Sigmoid colon (tissue), 4 donors: ENCODE data around the gene PLA2R1.

Experiments
- CTCF ChIP-seq, 4 experiments: fragments of 450-650 bp in 3 of 4; fragments of 200-600 bp in 1 of 4; IDR thresholded peaks; one replicate each; pipeline ENCODE4 v1.5.1; 2016 to 2019; ENCODE audit warnings: antibody characterized with exemption in 4 of 4, mild to moderate bottlenecking in 3 of 4, moderate library complexity in 2 of 4
- EP300 ChIP-seq, 4 donors: sonication (generic); formaldehyde crosslinking; IDR thresholded peaks; one replicate each; pipeline ENCODE4 v1.6.1; 2017; ENCODE audit warnings: antibody characterized with exemption in 4 of 4
- POLR2A ChIP-seq, 2 donors: fragments of 450-650 bp; IDR thresholded peaks; one replicate each; pipeline ENCODE4 v1.6.1; 2016; ENCODE audit warnings: antibody characterized with exemption in 2 of 2, mild to moderate bottlenecking in 2 of 2, moderate library complexity in 2 of 2

GRCh38 chr2:160015746-160016145 is 46.7 kb downstream of the PLA2R1 start:
- TF ChIP-seq CTCF (IDR thresholded peaks at IDR 0.05) (no peak), EP300 (IDR thresholded peaks at IDR 0.05) (no peak), POLR2A (IDR thresholded peaks at IDR 0.05) (no peak)
